GM21390 (cell line): ENCODE data around the gene SVBP.

ENCODE experiments used
- ATAC-seq: cut with Tn5 transposase; IDR thresholded peaks from one replicate; pipeline ENCODE4 v1.9.1; 2021; ENCODE audit not compliant: unreplicated experiment

Gene SVBP

GRCh38 chr1:42806593-42806992 lies 10.6 kb downstream of the SVBP start:
- ATAC-seq: no peak

- ATAC-seq: no peak
These were observed 11.0 kb downstream of the SVBP start for GRCh38 chr1:42806171-42806570.

GRCh38 chr1:42801832-42802473 lies 15.2 kb downstream of the SVBP start:
- ATAC-seq: no peak

GRCh38 chr1:42797979-42798378 lies 19.2 kb downstream of the SVBP start:
- no peak for ATAC-seq

- no peak for ATAC-seq
These were observed 19.8 kb downstream of the SVBP start for GRCh38 chr1:42797414-42797813.

- ATAC-seq: no peak
These were observed 23.4 kb downstream of the SVBP start for GRCh38 chr1:42793824-42794223.

GRCh38 chr1:42788021-42788420 lies 29.2 kb downstream of the SVBP start:
- no peak for ATAC-seq

GRCh38 chr1:42786097-42786496 lies 31.1 kb downstream of the SVBP start:
- no peak for ATAC-seq

- no peak for ATAC-seq
These were observed 32.1 kb downstream of the SVBP start, which contains the start of gene TMEM269 for GRCh38 chr1:42784946-42785693. Gene TMEM269 (plus strand): TSS chr1:42784991. CDS start chr1:42789894, 4,903 bp downstream.

- no peak for ATAC-seq
These were observed 32.7 kb downstream of the SVBP start for GRCh38 chr1:42784547-42784945.

GRCh38 chr1:42783092-42783491 lies 34.1 kb downstream of the SVBP start:
- ATAC-seq: no peak

GRCh38 chr1:42780176-42780575 lies 37.0 kb downstream of the SVBP start:
- no peak for ATAC-seq

GRCh38 chr1:42779725-42780124 lies 37.5 kb downstream of the SVBP start:
- no peak for ATAC-seq

- no peak for ATAC-seq
These were observed 39.3 kb downstream of the SVBP start for GRCh38 chr1:42777852-42778251.

GRCh38 chr1:42776502-42776901 lies 40.7 kb downstream of the SVBP start:
- no peak for ATAC-seq

- ATAC-seq: no peak
These were observed 42.2 kb downstream of the SVBP start for GRCh38 chr1:42774928-42775526.

GRCh38 chr1:42773420-42773819 lies 43.8 kb downstream of the SVBP start:
- ATAC-seq: no peak

GRCh38 chr1:42769811-42770210 lies 47.4 kb downstream of the SVBP start:
- no peak for ATAC-seq

- ATAC-seq: no peak
These were observed 49.0 kb downstream of the SVBP start for GRCh38 chr1:42768172-42768571.

- ATAC-seq: peak; percentile 23
These were observed 49.6 kb downstream of the SVBP start for GRCh38 chr1:42767510-42768000.

GRCh38 chr1:42766741-42767509 lies 50.3 kb downstream of the SVBP start, which contains the start of the genes C1orf50 and P3H1:
Gene C1orf50 (plus strand): TSS chr1:42767249. CDS start chr1:42767312, 63 bp downstream.
Gene P3H1 (minus strand): TSS chr1:42767028. CDS start chr1:42766971, 57 bp downstream.
- ATAC-seq: peak; percentile 89
